ENCODE results near the gene GRIA4.

GRIA4 gene

DNA sequence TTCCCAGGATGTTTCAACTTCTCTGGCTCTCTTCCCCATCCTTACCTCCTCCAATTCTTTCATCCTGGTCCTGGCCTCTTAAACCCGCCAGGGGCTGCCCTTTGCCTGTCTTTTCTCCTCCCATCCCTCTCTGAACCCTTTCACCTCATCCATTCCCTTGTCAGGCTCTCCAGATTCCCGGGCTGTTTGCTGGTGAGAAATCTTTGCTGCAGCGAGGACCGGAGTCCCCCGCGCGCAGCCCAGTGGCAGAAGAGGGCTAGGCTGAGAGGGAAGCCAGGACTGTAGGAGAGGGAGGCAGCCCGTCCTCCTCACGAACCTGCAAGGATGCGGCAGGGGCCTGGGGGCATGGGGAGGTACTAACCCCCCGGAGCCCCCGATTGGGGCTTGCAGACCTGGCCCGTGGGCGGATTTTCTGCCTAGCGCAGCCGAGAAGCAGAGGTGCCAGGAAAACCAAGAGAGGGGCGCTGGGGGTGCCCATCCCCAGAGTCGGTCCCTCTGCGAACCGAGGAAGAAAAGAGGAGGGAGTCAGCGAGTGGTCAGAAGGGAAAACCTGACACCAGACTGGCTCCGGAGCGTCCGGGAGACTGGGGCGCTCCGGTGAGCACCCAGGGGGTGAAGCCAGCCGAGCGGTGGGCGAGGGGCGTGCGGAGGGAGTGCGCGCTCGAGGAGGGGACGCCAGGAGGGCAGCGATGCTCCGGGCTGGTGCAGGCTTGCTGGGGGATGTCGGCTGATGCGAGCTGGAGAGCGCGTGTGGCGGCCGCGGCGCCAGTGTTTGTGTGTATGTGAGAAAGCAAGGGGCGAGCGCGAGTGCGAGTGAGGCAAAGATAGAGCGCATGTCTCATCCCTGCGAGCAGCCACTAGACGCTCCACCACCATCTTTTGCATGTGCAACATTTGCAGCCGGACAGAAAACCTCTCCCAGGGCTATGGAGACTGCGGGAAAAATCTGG, at the start of gene GRIA4:
Gene GRIA4, plus strand, starts transcription at position 242 of the 950 bp plus-strand sequence. CDS start 925 bp downstream, outside the sequence.
- no peak for DNase-seq (ENCODE audit: extremely low read depth in 1 of 2, low read depth in 1 of 2)

GRCh38 chr11:105573091-105573490, 36.8 kb upstream of the GRIA4 start:
- DNase-seq (ENCODE audit: extremely low read depth in 1 of 2, low read depth in 1 of 2) = no peak

GRCh38 chr11:105574974-105575373, 34.9 kb upstream of the GRIA4 start:
- DNase-seq (ENCODE audit: extremely low read depth in 1 of 2, low read depth in 1 of 2) = no peak

GRCh38 chr11:105577641-105578040, 32.2 kb upstream of the GRIA4 start:
- no peak for DNase-seq (ENCODE audit: extremely low read depth in 1 of 2, low read depth in 1 of 2)

DNA sequence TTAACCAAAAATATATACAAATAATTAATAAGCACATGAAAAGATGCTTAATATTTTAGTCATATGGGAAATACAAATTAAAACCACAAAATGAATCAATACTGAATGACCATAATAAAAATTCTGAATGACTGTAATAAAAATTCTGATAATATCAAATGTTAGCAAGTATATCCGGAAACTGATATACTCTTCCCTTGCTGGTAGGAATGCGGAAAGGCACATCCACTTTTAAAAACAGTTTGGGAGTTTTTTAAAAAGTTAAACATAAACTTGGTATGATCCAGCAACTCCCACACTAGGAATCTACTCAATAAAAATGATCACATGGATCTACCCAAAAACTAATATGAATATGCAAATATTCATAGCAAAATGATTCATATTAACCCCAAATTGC, 30.8 kb upstream of the GRIA4 start:
- no peak for DNase-seq (ENCODE audit: extremely low read depth in 1 of 2, low read depth in 1 of 2)

GRCh38 chr11:105582497-105582896, 27.4 kb upstream of the GRIA4 start:
- DNase-seq (ENCODE audit: extremely low read depth in 1 of 2, low read depth in 1 of 2) = no peak

- DNase-seq (ENCODE audit: extremely low read depth in 1 of 2, low read depth in 1 of 2) = no peak
Measured at GRCh38 chr11:105588001-105588400, 21.9 kb upstream of the GRIA4 start.

GRCh38 chr11:105589346-105589745, 20.5 kb upstream of the GRIA4 start:
- no peak for DNase-seq (ENCODE audit: extremely low read depth in 1 of 2, low read depth in 1 of 2)

GRCh38 chr11:105592035-105592434, 17.8 kb upstream of the GRIA4 start:
- DNase-seq (ENCODE audit: extremely low read depth in 1 of 2, low read depth in 1 of 2) = no peak

- no peak for DNase-seq (ENCODE audit: extremely low read depth in 1 of 2, low read depth in 1 of 2)
Measured at GRCh38 chr11:105598371-105598770, 11.5 kb upstream of the GRIA4 start.

DNA sequence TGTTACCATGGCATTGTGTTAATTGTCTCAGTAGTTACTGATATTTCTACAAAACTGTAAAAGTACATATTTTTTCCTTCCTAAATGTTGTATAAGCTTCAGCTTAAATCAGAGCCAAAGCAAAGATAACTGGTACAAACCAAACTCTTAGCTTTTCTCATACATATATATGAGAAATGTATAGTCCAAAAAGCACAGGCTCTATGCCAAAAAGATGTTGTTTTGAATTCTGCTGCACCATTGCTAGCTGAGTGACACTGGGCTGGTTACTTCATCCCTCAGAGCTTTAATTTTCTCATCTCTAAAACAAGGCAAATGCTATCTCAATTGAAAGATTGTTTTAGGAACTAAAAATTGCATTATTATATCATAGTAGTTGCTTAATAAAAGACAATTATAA, 6.7 kb upstream of the GRIA4 start:
- DNase-seq (ENCODE audit: extremely low read depth in 1 of 2, low read depth in 1 of 2) = no peak

- no peak for DNase-seq (ENCODE audit: extremely low read depth in 1 of 2, low read depth in 1 of 2)
Measured at GRCh38 chr11:105609341-105609781, 512 bp upstream of the GRIA4 start.

DNA sequence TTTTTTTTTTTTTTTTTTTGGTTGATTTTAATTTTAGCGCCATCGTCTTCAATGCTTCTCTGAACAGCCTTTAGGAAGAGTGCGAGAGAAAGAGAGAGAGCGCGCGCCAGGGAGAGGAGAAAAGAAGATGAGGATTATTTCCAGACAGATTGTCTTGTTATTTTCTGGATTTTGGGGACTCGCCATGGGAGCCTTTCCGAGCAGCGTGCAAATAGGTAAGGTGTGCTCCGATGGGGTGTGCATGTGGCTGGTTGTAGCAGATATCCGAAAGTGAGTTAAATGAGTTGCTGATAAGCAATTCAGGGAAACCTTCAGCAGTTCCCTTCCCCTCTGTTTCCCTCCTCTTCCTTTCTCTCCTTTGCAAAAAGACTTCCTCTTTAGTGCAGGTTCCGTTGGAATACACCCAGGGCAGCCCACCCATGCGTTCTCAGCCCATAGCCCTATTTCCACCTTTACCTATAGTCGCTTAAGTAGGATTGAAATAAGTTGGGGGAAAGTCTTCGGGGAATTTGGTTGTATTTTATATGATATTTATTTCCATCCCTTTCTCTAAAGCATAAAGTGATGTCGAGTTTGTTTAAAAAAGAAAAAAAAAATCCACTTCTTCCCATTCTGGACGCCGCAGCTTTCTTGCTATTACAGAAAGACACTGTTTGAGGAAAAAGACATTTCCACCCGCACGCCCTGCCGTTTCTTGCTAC, 1.1 kb downstream of the GRIA4 start:
- no peak for DNase-seq (ENCODE audit: extremely low read depth in 1 of 2, low read depth in 1 of 2)

DNA sequence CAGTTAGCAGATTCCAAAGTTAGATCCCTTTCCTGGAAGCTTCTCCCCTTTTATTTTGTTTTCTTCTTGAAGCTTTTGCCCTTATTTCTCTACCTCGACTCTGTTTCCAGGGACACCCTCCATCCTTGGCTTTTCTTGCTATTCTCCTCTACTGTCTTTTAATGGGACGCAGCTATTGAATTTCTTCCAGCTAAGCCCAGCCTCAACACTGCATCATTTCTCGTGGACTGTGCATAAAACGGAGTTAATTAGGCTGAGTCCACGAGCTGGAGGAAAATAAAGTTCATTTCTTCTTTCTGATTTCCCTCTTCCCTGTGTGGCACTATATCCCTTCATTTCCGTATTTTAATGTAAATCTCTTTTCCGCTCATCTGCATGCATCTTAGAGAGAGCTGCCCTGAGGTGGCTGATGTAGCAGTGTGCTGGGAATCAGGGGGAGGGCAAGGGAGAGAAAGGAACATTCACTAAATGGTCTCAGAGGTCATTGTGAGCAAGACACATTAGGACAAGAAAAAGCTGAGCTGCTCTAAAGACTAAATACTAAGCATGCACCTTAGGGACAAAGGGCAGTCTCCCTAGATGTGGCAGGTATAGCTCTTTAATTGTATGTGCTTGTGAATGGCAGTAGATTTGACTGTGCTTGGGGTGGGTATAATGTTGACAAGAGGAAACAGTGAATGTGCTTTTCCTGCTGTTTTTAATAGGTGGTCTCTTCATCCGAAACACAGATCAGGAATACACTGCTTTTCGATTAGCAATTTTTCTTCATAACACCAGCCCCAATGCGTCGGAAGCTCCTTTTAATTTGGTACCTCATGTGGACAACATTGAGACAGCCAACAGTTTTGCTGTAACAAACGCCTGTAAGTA, 1.9 kb downstream of the GRIA4 start:
- DNase-seq (ENCODE audit: extremely low read depth in 1 of 2, low read depth in 1 of 2) = no peak

- DNase-seq (ENCODE audit: extremely low read depth in 1 of 2, low read depth in 1 of 2) = no peak
Measured at GRCh38 chr11:105612771-105613170, 2.9 kb downstream of the GRIA4 start.

DNA sequence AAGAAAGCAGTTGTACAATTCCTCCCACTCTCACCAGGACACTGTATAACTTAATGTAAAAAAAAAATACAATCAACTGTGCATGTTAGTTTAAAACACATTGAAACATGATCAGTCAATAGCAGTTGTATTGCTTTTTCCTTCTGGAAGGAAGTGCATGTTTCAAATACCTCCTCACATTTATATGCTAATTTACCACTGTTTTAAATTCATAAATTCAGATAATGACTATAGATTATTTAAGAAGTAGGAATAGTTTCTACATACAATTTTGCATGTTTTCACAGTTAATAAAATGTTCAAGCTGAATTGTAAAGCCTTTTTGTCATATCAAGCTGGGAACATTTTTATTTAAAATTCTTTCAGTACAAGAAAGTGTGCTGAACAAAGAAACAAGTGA, 3.3 kb downstream of the GRIA4 start:
- DNase-seq (ENCODE audit: extremely low read depth in 1 of 2, low read depth in 1 of 2) = no peak

- no peak for DNase-seq (ENCODE audit: extremely low read depth in 1 of 2, low read depth in 1 of 2)
Measured at GRCh38 chr11:105618343-105618955, 8.6 kb downstream of the GRIA4 start.

- no peak for DNase-seq (ENCODE audit: extremely low read depth in 1 of 2, low read depth in 1 of 2)
Measured at GRCh38 chr11:105619556-105619955, 9.7 kb downstream of the GRIA4 start.

GRCh38 chr11:105622016-105622415, 12.1 kb downstream of the GRIA4 start:
- DNase-seq (ENCODE audit: extremely low read depth in 1 of 2, low read depth in 1 of 2) = no peak

GRCh38 chr11:105632316-105632715, 22.4 kb downstream of the GRIA4 start:
- no peak for DNase-seq (ENCODE audit: extremely low read depth in 1 of 2, low read depth in 1 of 2)

DNA sequence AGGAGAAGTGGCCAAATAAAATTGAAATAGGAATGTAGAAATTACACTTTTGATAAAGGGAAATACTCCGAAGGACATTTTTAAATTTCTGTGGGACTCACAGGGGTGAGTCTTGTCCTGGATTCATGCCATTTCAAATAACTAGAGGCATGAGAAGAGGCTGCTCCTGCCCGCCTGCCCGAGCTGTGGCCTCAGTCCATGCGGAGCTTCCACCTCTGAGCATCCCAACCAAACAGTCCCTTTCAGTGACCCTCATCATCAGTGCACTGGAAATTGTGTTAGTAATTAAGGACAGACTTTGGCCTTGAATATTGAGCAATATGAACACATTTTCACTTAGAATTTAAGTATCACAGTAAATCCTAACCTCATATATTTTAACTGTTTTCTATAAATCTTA, 25.6 kb downstream of the GRIA4 start:
- no peak for DNase-seq (ENCODE audit: extremely low read depth in 1 of 2, low read depth in 1 of 2)

Measured in activated CD8-positive, alpha-beta memory T cell treated with anti-CD3 and anti-CD28 coated beads for 1 hour (primary cell).